ENCODE data around the gene SSNA1. TPM values are rescaled to one million over a fixed set of nuclear protein-coding genes. Genes with fewer than 3 reads are reported as not detected.

The SSNA1 gene
- total RNA-seq, 4 donors from 2014 or later: 42.0 to 97.5 (median 62.8) TPM

DNA sequence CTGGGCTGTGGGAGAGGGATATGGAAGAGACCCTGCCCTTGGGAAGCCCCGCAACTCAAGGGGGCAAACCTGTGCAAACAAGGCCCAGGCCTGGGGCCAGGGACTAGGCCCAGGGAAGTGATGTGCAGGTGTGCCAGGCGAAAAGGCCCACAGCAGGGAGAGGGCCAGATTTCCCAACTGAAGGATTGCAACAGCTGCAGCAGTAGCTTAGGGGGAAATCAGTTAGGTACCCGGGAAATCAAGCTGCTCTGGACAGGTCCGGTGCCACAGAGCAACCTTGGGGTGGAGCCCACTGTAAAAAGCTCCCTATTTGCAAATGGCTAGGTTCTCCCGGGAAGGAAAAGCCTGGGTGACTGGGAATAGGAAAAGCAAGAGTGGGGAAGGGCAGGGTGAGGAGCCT lies 39.1 kb upstream of the SSNA1 start:
- Histone ChIP-seq H3K27ac (no peak overlapping the region), H3K4me3 (replicated peaks in 1 of 3) (no peak overlapping the region), H3K36me3 (no peaks in the 10 kb centered on the region), H3K9me3 (no peaks in the 10 kb centered on the region), H3K4me1 (no peaks in the 10 kb centered on the region), H3K27me3 (no peaks in the 10 kb centered on the region)
- DNase-seq: no peak
- intact Hi-C loops (cut with DNase I): no loop called here
- no peak for TF ChIP-seq CTCF (IDR thresholded peaks at IDR 0.05)
- no peak for TF ChIP-seq POLR2A (IDR thresholded peaks at IDR 0.05)
- 79 to 83% methylated on average over 3 to 5 of the region's 5 CpGs for WGBS, 2 donors

DNA sequence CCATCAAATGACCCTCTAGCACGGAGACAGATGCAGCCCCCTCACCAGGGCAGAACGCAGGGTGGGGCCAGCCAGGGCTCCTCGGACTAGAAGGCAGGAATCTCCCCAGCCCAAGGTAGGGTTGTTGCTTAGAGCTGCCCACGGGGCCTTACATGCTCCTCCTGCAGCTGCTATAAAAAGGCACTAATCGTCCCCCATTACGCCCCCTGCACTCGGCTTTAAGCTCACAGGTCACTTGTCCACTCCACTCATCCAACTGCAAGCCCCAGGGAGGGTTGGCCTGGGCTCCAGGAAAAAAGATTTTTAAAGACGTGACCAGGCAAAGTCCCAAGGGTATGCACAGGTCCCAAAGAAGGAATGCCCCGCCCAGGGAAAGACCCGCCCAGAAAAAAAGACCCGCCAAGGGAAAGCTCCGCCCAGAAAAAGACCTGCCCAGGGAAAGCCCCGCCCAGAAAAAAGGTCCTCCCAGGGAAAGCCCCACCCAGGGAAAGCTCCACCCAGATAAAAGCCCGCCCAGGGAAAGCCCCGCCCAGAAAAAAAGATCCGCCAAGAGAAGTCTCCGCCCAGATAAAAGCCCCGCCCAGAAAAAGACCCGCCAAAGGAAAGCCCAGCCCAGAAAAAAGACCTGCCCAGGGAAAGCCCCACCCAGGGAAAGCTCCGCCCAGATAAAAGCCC lies 38.4 kb upstream of the SSNA1 start:
- DNase-seq: no peak
- no peaks in the 10 kb centered on the region for H3K27me3 ChIP-seq
- no peaks in the 10 kb centered on the region for H3K9me3 ChIP-seq
- TF ChIP-seq POLR2A (IDR thresholded peaks at IDR 0.05) (no peak), CTCF (IDR thresholded peaks at IDR 0.05) (no peak)
- H3K4me1 ChIP-seq: no peaks in the 10 kb centered on the region
- no peak overlapping the region for H3K27ac ChIP-seq
- intact Hi-C loops (cut with DNase I): no loop called here
- no peaks in the 10 kb centered on the region for H3K36me3 ChIP-seq
- H3K4me3 ChIP-seq (replicated peaks in 1 of 3): no peak overlapping the region
- WGBS, 2 donors: 58 to 64% methylated on average over 20 of the region's 20 CpGs

DNA sequence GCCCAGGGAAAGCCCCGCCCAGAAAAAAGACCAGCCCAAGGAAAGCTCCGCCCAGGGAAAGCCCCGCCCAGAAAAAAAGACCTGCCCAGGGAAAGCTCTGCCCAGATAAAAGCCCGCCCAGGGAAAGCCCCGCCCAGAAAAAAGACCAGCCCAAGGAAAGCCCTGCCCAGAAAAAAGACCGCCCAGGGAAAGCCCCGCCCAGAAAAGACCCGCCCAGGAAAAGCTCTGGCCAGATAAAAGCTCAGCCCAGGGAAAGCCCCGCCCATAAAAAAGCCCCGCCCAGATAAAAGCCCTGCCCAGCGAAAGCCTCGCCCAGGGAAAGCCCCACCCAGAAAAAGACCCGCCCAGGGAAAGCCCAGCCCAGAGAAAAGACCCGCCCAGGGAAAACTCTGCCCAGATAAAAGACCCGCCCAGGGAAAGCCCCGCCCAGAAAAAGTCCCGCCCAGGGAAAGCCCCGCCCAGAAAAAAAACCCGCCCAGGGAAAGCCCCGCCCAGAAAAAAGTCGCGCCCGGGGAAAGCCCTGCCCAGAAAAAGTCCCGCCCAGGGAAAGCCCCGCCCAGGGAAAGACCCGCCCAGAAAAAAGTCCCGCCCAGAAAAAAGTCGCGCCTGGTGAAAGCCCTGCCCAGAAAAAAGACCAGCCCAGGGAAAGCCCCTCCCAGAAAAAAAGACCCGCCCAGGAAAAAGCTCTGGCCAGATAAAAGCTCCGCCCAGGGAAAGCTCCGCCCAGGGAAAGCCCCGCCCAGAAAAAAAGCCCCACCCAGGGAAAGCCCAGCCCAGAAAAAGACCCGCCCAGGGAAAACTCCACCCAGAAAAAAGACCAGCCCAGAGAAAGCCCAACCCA lies 37.6 kb upstream of the SSNA1 start:
- Histone ChIP-seq H3K4me1 (no peaks in the 10 kb centered on the region), H3K27ac (no peak overlapping the region), H3K9me3 (no peaks in the 10 kb centered on the region), H3K27me3 (no peaks in the 10 kb centered on the region), H3K4me3 (replicated peaks in 1 of 3) (no peak overlapping the region), H3K36me3 (no peaks in the 10 kb centered on the region)
- WGBS, 2 donors: 33 to 47% methylated on average over 34 of the region's 34 CpGs
- DNase-seq: no peak
- intact Hi-C loops (cut with DNase I): no loop called here
- TF ChIP-seq POLR2A (IDR thresholded peaks at IDR 0.05) (no peak), CTCF (IDR thresholded peaks at IDR 0.05) (no peak)

DNA sequence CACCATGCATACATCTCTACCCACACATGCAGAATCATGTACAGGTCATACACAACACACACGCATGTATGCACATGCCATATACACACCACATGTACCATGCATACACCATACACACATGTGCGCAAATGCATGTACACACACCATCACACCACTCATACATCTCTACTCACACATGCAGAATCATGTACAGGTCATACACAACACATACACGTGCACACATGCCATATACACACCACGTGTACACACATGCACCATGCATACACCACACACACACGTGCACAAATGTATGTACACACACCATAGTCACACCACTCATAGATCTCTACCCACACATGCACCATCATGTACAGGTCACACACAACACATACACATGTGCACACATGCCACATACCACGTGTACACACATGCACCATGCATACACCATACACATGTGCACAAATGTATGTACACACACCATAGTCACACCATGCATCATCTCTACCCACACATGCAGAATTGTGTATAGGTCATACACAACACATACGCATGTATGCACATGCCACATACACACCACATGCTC lies 35.6 kb upstream of the SSNA1 start:
- Histone ChIP-seq H3K4me3 (replicated peaks in 1 of 3) (no peak overlapping the region), H3K9me3 (no peaks in the 10 kb centered on the region), H3K27ac (no peak overlapping the region), H3K27me3 (peaks cover 13% of the 10 kb centered on the region), H3K4me1 (peaks cover 0 to 5% of the 10 kb centered on the region in 2 donors), H3K36me3 (no peaks in the 10 kb centered on the region)
- intact Hi-C loops (cut with DNase I): no loop called here
- no peak for TF ChIP-seq POLR2A (IDR thresholded peaks at IDR 0.05)
- TF ChIP-seq CTCF (IDR thresholded peaks at IDR 0.05): no peak
- no peak for DNase-seq
- WGBS, 2 donors: 89 to 96% methylated on average over 7 of the region's 7 CpGs

Data from thyroid gland (tissue), 4 donors.